MM.1S (cell line): ENCODE results near the gene SMIM38.

Source experiments
- DNase-seq: peaks from one replicate; pipeline ENCODE4 v3.0.0-alpha.2; 2015
- H2AFZ ChIP-seq: fragments of 300-600 bp; sonication (generic); 2 replicates; pipeline ENCODE4 v1.6.0; 2016; ENCODE audit warnings: antibody characterized with exemption, low read length
- H3F3A ChIP-seq: fragments of 300-600 bp; sonication (generic); 2 replicates; pipeline ENCODE4 v1.6.1; 2016; ENCODE audit warnings: mild to moderate bottlenecking, antibody characterized with exemption, low read length, moderate library complexity, mixed read lengths; ENCODE audit not compliant: insufficient read depth
- H3K27ac ChIP-seq: fragments of 300-600 bp; sonication (generic); 2 replicates; pipeline ENCODE4 v1.5.1; 2016; ENCODE audit warnings: mild to moderate bottlenecking, low read length
- H3K27me3 ChIP-seq: fragments of 300-600 bp; sonication (generic); replicated peaks from 2 replicates; pipeline ENCODE4 v1.6.0; 2016; ENCODE audit warnings: low read length; ENCODE audit not compliant: insufficient read depth
- H3K36me3 ChIP-seq: fragments of 300-600 bp; sonication (generic); replicated peaks from 2 replicates; pipeline ENCODE4 v1.6.1; 2016; ENCODE audit warnings: mild to moderate bottlenecking, low read length, mixed read lengths; ENCODE audit not compliant: insufficient read depth
- H3K4me1 ChIP-seq: fragments of 300-600 bp; sonication (generic); 2 replicates; pipeline ENCODE4 v1.6.1; 2016; ENCODE audit warnings: low read length, mixed read lengths
- H3K4me2 ChIP-seq: fragments of 300-600 bp; sonication (generic); 2 replicates; pipeline ENCODE4 v1.6.0; 2016; ENCODE audit warnings: low read depth, low read length
- H3K4me3 ChIP-seq: fragments of 300-600 bp; sonication (generic); 2 replicates; pipeline ENCODE4 v1.5.1; 2016; ENCODE audit warnings: low read length, mixed read lengths
- H3K79me2 ChIP-seq: fragments of 300-600 bp; sonication (generic); 2 replicates; pipeline ENCODE4 v1.6.1; 2016; ENCODE audit warnings: mixed run types, low read length, mixed read lengths
- H3K9ac ChIP-seq: fragments of 300-600 bp; sonication (generic); 2 replicates; pipeline ENCODE4 v1.6.1; 2016; ENCODE audit warnings: low read length, mixed read lengths
- H3K9me2 ChIP-seq: fragments of 300-600 bp; sonication (generic); replicated peaks from 2 replicates; pipeline ENCODE4 v1.6.1; 2016; ENCODE audit warnings: mild to moderate bottlenecking, low read length, mixed read lengths; ENCODE audit not compliant: insufficient read depth
- H3K9me3 ChIP-seq: fragments of 300-600 bp; sonication (generic); replicated peaks from 2 replicates; pipeline ENCODE4 v1.6.1; 2016; ENCODE audit warnings: mild to moderate bottlenecking, low read length, mixed read lengths; ENCODE audit not compliant: insufficient read depth
- H4K20me1 ChIP-seq: fragments of 300-600 bp; sonication (generic); 2 replicates; pipeline ENCODE4 v1.6.1; 2016; ENCODE audit warnings: mild to moderate bottlenecking, low read length, moderate library complexity, mixed read lengths; ENCODE audit not compliant: insufficient read depth
- EZH2 ChIP-seq: fragments of 300-600 bp; sonication (generic); optimal IDR thresholded peaks from 2 replicates; pipeline ENCODE3; 2017; ENCODE audit warnings: low read depth, mild to moderate bottlenecking, antibody characterized with exemption, low read length, mixed read lengths
- EZH2phosphoT487 ChIP-seq: fragments of 300-600 bp; sonication (generic); IDR thresholded peaks from 2 replicates; pipeline ENCODE4 v1.6.1; 2018; ENCODE audit warnings: antibody characterized with exemption, low read length
- TF ChIP-seq, protein P1 (sequence below): fragments of 300-600 bp; sonication (generic); IDR thresholded peaks from 2 replicates; pipeline ENCODE4 v1.5.1; 2016; ENCODE audit warnings: antibody characterized with exemption, low read length, mixed read lengths

SMIM38 gene

DNA sequence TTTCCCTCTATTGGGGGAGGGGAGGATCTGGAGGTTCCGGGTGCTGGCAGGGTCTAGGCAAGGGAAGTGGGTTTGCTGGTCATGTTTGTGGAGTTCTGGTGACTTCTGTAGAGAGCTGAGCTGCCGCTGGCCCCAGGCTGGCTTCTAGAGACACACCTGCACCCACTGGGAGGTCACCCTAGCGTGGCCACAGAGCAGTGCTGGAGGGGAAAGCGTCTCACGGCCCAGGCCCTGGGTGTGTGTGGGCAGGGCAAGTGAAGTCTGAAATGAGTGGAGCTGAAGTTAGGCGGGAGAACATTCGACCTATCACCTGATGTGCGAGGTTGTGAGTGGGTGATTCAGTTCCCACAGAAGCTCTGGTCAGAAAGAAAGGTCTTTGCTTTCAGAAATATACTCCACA is 27.9 kb downstream of the SMIM38 start:
- H3K4me2 ChIP-seq: no peak overlapping the region

DNA sequence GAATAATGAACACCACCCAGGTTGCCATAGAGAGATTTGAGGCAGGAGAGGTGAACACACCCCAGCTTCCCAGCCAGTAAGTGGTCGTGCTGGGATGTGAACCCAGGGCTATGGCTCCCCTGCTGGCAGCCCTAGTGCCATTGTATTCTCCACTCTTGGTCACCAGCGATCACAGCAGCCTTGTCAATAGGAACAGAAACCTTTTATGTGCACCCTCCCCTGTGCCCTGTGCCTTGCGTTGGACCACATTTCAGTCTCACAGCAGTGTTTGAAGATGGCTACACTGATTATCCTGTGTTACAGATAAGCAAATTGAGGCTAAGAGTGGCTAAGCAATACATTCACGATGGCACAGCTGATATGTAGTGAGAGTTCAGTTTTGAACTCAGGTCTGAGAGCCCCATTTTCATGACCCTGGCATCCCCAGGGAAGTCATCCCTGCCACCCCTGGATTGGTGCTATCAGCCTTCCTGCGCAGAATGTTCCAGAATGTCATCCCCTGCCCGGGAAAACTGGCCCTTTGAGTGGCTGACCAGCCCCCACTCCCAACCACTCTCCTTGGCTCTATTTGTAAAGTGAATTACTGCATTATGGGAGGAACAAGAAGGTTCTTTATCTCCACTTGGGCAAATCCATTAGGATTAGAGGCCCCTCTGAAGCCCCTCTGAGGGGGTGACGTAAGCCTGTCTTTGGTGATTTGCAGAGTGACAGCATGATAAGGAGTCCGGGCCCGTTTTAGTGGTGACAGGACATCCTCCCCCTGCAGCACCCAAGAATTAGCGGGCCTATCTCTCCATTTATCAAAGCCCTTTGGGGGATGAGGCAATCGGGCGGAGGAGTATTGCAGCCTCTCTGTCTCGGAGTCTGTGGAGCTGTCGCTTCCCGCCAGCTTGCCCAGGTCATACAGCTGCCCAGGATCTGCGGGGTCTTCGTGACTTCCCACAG is 30.9 kb downstream of the SMIM38 start:
- DNase-seq: no peak
- Histone ChIP-seq H2AFZ (no peak overlapping the region), H3K4me1 (no peaks in the 10 kb centered on the region), H3K9ac (no peak overlapping the region), H3K4me3 (no peak overlapping the region), H3K27ac (no peak overlapping the region), H3K79me2 (no peaks in the 10 kb centered on the region), H3K4me2 (no peak overlapping the region), H3F3A (no peaks in the 10 kb centered on the region), H4K20me1 (no peaks in the 10 kb centered on the region), H3K36me3 (no peaks in the 10 kb centered on the region), H3K27me3 (peaks cover 44% of the 10 kb centered on the region), H3K9me3 (no peaks in the 10 kb centered on the region), H3K9me2 (no peaks in the 10 kb centered on the region)
- TF ChIP-seq EZH2 (no peak), EZH2phosphoT487 (no peak)
- TF ChIP-seq, protein P1, sequence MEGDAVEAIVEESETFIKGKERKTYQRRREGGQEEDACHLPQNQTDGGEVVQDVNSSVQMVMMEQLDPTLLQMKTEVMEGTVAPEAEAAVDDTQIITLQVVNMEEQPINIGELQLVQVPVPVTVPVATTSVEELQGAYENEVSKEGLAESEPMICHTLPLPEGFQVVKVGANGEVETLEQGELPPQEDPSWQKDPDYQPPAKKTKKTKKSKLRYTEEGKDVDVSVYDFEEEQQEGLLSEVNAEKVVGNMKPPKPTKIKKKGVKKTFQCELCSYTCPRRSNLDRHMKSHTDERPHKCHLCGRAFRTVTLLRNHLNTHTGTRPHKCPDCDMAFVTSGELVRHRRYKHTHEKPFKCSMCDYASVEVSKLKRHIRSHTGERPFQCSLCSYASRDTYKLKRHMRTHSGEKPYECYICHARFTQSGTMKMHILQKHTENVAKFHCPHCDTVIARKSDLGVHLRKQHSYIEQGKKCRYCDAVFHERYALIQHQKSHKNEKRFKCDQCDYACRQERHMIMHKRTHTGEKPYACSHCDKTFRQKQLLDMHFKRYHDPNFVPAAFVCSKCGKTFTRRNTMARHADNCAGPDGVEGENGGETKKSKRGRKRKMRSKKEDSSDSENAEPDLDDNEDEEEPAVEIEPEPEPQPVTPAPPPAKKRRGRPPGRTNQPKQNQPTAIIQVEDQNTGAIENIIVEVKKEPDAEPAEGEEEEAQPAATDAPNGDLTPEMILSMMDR: no peak

More for the DNA sequence above, 27.9 kb downstream of the SMIM38 start:
- no peak overlapping the region for H3K27ac ChIP-seq
- H3K9me3 ChIP-seq: no peaks in the 10 kb centered on the region
- no peak overlapping the region for H2AFZ ChIP-seq
- H3K79me2 ChIP-seq: no peaks in the 10 kb centered on the region
- no peak overlapping the region for H3K9ac ChIP-seq
- no peaks in the 10 kb centered on the region for H3F3A ChIP-seq
- no peaks in the 10 kb centered on the region for H3K9me2 ChIP-seq
- no peak for DNase-seq
- H3K27me3 ChIP-seq: peaks cover 47% of the 10 kb centered on the region
- no peaks in the 10 kb centered on the region for H3K36me3 ChIP-seq
- no peak for TF ChIP-seq EZH2
- TF ChIP-seq EZH2phosphoT487: no peak
- TF ChIP-seq, protein P1: no peak
- H4K20me1 ChIP-seq: no peaks in the 10 kb centered on the region
- no peaks in the 10 kb centered on the region for H3K4me1 ChIP-seq
- H3K4me3 ChIP-seq: no peak overlapping the region

DNA sequence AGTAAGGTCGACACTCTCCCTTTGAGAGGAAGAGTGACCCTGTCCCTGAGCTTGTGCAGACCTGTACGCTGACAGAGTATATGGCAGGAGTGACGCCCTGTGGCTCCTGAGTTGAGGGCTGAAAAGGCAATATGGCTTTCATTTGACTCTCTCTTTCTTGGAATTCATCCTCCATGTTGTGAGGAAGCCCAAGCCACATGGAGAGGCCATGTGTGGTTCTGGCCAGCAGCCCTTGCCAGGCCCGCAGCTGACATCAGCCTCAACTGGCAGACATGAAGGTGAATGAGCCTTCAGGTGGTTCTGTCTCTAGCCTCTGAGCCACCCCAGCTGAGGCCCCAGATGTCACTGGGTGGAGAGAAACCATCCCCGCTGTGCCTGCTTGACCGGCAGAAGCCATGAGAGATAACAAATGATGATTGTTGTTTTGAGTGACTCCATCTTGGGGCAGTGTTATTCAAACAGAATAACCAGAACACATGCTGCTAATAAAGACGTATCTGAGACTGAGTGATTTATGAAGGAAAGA is 31.9 kb downstream of the SMIM38 start:
- TF ChIP-seq, protein P1: no peak
- no peak for TF ChIP-seq EZH2phosphoT487
- no peak for TF ChIP-seq EZH2
- no peaks in the 10 kb centered on the region for H3K79me2 ChIP-seq

More for the DNA sequence above, 31.9 kb downstream of the SMIM38 start:
- H3K4me3 ChIP-seq: no peak overlapping the region
- no peaks in the 10 kb centered on the region for H3K4me1 ChIP-seq
- no peaks in the 10 kb centered on the region for H3K9me3 ChIP-seq
- H3K36me3 ChIP-seq: no peaks in the 10 kb centered on the region
- no peaks in the 10 kb centered on the region for H3K9me2 ChIP-seq
- no peak overlapping the region for H3K9ac ChIP-seq
- H3K27me3 ChIP-seq: peaks cover 38% of the 10 kb centered on the region
- H2AFZ ChIP-seq: no peak overlapping the region
- no peak overlapping the region for H3K4me2 ChIP-seq
- H3F3A ChIP-seq: no peaks in the 10 kb centered on the region
- no peak overlapping the region for H3K27ac ChIP-seq
- no peak for DNase-seq
- H4K20me1 ChIP-seq: no peaks in the 10 kb centered on the region
